ENCODE results near the gene NRXN2. TPM values are rescaled to one million over a fixed set of nuclear protein-coding genes. Genes with fewer than 3 reads are reported as not detected.
"Not testable (repeated sequence)": the region's sequence is repeated elsewhere in the genome, so short reads cannot be mapped to it uniquely, and the experiment has no call there.

Gene NRXN2
- total RNA-seq, 3 donors from 2014 or later = 3.9 to 42.0 (median 6.9) TPM

- intact Hi-C loops (cut with DNase I, micrococcal nuclease) = no loop called here
- DNase-seq = peak in 1 of 3 donors; percentile 29
- Histone ChIP-seq H3K4me3 (no peak overlapping the region), H3K36me3 (ENCODE audit: low read depth) (no peaks in the 10 kb centered on the region), H3K4me1 (ENCODE audit: low read depth) (peaks cover 6% of the 10 kb centered on the region), H3K9me3 (no peaks in the 10 kb centered on the region)
- no peak for ATAC-seq
- TF ChIP-seq, protein P1, sequence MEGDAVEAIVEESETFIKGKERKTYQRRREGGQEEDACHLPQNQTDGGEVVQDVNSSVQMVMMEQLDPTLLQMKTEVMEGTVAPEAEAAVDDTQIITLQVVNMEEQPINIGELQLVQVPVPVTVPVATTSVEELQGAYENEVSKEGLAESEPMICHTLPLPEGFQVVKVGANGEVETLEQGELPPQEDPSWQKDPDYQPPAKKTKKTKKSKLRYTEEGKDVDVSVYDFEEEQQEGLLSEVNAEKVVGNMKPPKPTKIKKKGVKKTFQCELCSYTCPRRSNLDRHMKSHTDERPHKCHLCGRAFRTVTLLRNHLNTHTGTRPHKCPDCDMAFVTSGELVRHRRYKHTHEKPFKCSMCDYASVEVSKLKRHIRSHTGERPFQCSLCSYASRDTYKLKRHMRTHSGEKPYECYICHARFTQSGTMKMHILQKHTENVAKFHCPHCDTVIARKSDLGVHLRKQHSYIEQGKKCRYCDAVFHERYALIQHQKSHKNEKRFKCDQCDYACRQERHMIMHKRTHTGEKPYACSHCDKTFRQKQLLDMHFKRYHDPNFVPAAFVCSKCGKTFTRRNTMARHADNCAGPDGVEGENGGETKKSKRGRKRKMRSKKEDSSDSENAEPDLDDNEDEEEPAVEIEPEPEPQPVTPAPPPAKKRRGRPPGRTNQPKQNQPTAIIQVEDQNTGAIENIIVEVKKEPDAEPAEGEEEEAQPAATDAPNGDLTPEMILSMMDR (IDR thresholded peaks at IDR 0.05) = no peak
These were observed 55.7 kb downstream of the NRXN2 start for GRCh38 chr11:64667154-64667745.

DNA sequence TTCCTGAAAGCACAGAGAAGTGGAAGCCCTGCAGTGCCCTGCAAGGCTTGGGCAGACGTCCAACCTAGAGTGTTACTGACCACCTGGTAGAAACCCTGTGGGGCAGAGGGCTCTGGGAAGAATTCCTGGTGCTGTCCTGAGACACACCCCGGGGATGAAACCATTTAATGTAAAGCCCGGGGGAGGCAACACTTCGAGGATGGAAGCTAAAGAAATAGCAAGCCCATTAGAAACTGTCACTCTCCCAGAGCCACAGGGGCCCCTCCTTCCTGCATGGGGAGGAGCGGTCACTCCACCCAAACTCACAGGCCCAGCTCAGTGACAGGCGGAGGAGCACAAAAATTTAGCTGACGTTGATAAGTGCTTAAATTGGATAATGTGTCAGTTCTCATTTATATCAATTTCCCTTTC is 57.6 kb downstream of the NRXN2 start:
- intact Hi-C loops (cut with DNase I, micrococcal nuclease) = no loop called here
- DNase-seq (peak in 1 of 3 donors; percentile 15), ATAC-seq (no peak)
- TF ChIP-seq, protein P1 (IDR thresholded peaks at IDR 0.05) = no peak
- Histone ChIP-seq H3K4me1 (ENCODE audit: low read depth) (no peaks in the 10 kb centered on the region), H3K9me3 (no peaks in the 10 kb centered on the region), H3K4me3 (no peak overlapping the region), H3K36me3 (ENCODE audit: low read depth) (no peaks in the 10 kb centered on the region)

DNA sequence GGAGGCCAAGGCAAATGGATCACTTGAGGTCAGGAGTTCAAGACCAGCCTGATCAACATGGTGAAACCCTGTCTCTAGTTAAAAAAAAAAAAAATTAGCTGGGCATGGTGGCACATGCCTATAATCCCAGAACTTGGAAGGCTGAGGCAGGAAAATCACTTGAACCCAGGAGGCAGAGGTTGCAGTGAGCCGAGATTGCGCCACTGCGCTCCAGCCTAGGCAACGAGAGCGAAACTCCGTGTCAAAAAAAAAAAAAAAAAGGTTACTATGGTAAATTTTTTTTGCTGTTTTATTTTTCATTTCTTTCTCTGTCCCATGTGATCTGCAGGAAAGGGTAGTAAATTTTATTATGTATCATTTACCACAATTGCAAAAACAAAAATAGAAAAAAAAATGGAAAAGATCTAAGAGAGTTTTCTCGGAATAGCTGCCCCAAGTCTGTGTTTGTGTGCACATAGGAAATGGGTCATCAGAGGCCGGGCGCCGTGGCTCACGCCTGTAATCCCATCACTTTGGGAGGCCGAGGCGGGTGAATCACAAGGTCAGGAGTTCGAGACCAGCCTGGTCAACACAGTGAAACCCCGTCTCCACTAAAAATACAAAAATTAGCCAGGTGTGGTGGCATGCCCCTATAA is 58.6 kb downstream of the NRXN2 start:
- DNase-seq = peak in 1 of 3 donors; percentile 37
- ATAC-seq; intact Hi-C loops (cut with DNase I, micrococcal nuclease); H3K9me3 ChIP-seq; H3K36me3 ChIP-seq (ENCODE audit: low read depth); H3K4me1 ChIP-seq (ENCODE audit: low read depth); H3K4me3 ChIP-seq: not testable (repeated sequence)

DNA sequence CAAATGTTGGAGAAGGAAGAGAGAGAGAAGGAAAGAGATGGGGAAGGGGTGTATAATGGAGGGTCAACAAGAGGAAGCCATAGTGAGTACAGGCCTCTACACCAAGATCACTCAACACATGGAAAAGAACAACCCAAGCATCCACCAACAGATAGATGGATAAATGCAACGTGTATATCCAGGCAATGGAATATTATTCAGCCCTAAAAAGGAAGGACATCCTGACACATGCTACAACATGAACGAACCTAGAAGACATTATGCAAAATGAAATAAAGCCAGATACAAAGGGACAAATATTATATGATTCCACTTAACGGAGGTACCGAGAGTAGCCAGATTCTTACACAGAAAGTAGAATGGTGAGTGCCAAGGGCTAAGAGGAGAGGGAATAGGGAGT is 59.3 kb downstream of the NRXN2 start:
- H3K4me3 ChIP-seq = no peak overlapping the region
- intact Hi-C loops (cut with DNase I, micrococcal nuclease) = no loop called here
- DNase-seq = no peak
- TF ChIP-seq, protein P1 (IDR thresholded peaks at IDR 0.05) = no peak
- no peaks in the 10 kb centered on the region for H3K36me3 ChIP-seq (ENCODE audit: low read depth)
- ATAC-seq = no peak
- no peaks in the 10 kb centered on the region for H3K4me1 ChIP-seq (ENCODE audit: low read depth)
- no peaks in the 10 kb centered on the region for H3K9me3 ChIP-seq

- TF ChIP-seq, protein P1 (IDR thresholded peaks at IDR 0.05) = no peak
- Histone ChIP-seq H3K36me3 (ENCODE audit: low read depth) (no peaks in the 10 kb centered on the region), H3K4me1 (ENCODE audit: low read depth) (no peaks in the 10 kb centered on the region), H3K4me3 (no peak overlapping the region), H3K9me3 (no peaks in the 10 kb centered on the region)
- intact Hi-C loops (cut with DNase I, micrococcal nuclease) = no loop called here
- DNase-seq (peak in 1 of 3 donors; percentile 20), ATAC-seq (no peak)
These were observed 61.4 kb downstream of the NRXN2 start for GRCh38 chr11:64661614-64662013.

DNA sequence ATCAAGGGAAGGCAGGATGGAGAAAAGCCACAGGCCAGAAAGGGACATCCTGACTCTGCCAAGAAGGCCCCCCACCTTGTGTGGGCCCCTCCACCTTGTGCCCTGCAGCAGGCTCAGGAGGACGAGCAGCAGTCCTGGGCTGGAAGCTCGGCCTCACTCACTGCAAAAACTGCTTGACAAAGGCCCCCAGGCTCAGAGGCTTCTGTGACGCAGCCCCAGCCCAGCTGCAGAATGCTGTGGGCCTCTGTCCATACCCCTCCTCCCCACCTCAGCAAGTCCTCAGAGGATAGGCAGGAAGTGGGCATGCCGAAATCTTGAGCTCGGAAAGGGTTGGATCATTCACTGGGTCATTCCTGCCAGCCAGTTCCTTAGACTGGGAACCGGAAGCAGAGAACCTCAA is 61.9 kb downstream of the NRXN2 start:
- no peak overlapping the region for H3K4me3 ChIP-seq

More for the DNA sequence above, 61.9 kb downstream of the NRXN2 start:
- TF ChIP-seq, protein P1 (IDR thresholded peaks at IDR 0.05) = no peak
- DNase-seq (peak in 1 of 3 donors; percentile 51), ATAC-seq (no peak)
- Histone ChIP-seq H3K4me1 (ENCODE audit: low read depth) (no peaks in the 10 kb centered on the region), H3K9me3 (no peaks in the 10 kb centered on the region), H3K36me3 (ENCODE audit: low read depth) (no peaks in the 10 kb centered on the region)
- intact Hi-C loops (cut with DNase I, micrococcal nuclease) = no loop called here
